ENCODE results near the gene DAAM2.
A peak's percentile ranks its signal among the peaks of the same experiment; 100 is the strongest.

Gene DAAM2

DNA sequence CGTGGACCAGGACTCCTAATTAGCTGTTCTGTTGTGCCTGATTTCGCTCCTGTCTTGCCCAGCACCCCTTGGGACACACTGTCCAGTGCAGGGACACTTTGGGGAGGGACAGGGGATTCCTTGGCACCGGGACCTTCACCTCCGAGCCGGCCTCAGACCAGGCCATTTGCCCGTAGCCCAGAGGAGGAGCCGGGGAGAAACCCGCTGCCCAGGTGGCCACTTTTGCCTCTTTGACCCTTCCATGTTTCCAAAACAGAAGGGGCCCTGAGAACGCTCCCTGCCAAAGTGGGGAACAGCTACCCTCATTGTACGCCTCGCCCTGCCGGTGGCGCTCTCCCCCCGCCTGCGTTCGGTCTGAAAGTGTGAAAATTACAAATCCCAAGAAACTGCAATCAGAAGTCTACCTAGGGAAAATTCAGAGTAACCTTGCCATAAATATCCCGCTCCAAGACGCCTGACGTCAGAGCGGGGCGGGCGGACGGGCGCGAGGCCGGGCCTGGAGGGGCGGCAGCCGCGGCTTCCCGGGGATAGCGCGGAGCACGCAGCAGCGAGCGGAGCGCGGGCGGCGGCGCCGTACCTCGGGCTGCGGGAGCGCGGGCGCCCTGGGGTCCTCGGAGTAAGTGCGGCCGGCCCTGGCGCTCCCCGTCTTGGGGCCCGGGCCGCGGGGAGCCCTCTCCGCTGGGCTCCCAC, at the start of gene DAAM2:
TSS of gene DAAM2 (plus strand) at position 527 of the 690 bp plus-strand sequence. CDS start 63,927 bp downstream, outside the sequence.
- peak; percentile 88 for DNase-seq (ENCODE audit: low spot score)

DNA sequence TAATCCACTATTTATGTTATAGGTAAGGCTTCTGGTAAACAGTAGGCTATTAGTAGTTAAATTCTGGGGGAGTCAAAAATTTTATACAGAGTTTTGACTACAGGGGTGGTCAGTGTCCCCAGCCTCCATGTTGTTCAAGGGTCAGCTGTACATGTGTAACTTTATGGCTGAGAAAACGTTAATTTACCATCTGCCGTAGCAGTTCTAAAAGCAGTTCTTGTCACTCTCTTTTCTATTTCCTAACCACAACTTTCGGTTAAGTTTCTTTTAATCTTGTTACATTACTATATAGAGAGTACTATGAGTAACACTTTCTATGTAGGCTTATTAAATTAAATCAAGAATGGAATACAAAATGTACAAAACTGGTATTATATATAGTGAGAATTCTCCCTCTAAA, 45.4 kb upstream of the DAAM2 start:
- DNase-seq (ENCODE audit: low spot score): no peak

DNA sequence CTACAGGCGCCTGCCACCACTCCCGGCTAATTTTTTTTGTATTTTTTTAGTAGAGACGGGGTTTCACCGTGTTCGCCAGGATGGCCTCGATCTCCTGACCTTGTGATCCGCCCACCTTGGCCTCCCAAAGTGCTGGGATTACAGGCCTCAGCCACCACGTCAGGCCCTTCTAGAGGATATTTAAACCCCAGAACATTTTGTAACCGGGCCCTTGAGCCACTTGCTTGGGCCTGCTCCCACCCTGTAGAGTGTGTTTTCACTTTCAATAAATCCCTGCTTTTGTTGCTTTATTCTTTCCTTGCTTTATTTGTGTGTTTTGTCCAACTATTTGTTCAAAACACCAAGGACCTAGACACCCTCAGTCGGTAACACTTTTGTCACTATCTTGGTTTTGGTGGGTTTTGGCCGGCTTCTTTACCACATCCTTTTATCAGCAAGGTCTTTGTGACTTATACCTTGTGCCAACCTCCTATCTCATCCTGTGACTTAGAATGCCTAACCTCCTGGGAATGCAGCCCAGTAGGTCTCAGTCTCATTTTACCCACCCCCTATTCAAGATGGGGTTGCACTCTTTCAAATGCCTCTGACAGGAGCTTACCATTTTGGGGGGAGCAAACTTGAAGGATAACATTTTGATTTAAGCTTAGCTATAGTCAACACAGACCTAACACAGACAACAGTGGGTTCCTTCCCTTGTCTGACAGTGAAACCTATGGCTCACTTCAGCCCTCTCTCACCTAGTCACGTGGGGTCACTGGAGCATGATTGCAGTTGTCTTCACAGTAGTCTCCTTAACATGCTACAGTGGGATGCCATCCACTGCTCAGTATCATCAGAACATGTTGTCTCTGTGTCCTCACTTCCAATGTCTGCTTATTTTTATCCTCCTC, 39.1 kb upstream of the DAAM2 start:
- DNase-seq (ENCODE audit: low spot score): no peak

DNA sequence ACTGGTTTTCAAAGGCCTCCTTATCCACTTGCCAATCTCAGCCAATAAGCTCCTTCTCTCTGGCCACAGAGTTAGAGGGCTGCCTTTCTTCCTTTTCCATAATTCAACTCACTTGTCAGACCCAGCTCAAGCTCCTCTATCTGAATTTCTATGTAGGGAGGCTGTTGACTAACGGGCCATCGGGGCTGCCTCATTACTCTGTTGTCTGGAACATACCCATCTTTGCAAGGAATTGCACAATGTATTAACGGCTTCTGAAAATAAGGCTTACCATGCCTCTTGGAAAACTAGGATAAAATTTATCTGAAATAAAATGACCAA, 38.5 kb upstream of the DAAM2 start:
- DNase-seq (ENCODE audit: low spot score): peak; percentile 58

DNA sequence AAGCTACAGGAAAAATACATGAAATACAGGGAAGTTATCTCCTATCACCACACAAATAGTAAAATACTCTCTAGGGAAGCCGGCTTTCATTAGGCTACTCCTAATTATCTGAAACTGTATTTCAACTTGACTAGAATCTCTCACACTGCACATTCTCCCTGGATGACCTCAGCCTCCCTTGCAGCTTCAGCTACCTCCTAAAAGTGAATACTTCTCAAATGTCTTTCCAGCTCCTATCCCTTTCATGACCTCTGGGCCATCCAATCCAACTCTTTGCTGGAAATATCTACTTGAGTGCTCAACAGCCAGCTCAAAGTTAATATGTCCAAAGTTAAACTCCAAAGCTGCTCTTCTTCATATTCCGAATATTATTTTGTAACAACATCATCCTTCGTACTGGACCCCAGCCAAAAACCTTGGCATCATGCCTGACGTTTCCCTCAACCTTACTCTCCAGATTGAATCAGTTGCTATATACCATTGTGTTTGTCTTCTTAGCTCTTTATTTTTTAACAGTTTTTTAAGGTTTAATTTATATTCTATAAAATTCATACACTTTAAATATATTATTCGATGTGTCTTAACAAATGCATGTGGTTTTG, 37.6 kb upstream of the DAAM2 start:
- no peak for DNase-seq (ENCODE audit: low spot score)

DNA sequence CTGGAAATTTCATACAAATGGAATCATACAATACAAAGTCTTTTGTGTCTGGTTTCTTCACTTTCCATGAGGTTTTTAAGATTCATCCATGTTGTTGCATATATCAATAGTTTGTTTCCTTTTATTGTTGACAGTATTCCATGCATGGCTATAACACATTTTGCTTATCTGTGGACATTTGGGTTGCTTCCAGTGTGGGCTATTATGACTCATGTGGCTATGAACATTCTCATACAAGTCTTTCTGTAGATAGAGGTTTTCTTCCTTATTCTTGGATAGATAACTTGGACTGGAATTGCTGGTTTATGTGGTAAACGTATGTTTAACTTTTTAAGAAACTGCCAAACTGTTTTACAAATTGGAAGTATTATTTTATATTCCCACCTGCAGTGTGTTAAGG, 36.9 kb upstream of the DAAM2 start:
- no peak for DNase-seq (ENCODE audit: low spot score)

DNA sequence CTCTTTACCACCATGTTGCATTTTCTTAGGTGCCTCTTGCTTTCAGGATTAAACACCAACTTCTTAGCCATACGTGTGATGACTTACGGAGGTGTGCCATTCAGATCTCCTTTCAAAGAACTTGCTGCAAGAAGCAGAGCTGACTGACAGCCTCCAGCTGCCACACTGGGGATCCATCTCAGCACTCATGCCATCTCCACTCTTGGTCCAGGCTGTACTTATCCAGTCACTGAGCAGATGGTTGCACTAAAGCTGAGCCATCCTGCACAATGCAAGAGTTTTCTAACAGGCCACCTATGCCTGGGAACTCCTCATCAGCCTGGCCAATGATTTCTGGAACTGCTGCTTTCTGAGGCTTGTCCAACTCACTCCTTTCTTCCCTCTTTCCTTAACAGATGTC, 35.6 kb upstream of the DAAM2 start:
- no peak for DNase-seq (ENCODE audit: low spot score)

DNA sequence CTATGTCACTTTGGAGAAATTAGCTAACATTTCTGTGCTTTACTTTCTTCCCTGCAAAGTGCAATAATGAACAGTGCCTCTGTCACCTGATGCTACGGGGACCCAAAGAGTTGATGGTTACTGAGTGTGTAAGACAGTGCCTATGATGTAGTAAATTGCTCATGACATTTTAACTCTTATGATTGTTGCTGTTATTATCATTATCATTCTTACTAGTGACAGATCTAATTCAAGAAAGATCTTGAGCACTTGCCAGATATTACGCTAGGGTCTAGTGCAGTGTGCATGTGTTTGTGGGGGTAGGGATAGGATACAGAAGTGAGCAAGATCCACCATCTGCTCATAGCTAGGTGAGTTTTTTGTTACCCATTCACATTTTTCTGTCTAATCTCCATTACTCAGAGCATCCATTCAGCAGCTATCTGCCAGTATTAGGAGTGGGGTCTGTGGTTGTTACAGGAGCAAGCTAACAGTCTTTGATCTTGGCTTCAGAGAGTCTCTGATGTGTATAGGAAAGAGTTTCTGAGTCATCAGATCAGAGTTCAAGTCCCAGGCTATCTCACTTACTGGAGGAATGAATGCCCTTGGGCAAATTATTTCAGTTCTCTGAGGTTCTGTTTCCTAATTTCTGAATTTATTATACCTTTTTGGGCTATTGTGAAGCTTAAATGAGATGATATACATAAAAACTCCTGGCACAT, 33.1 kb upstream of the DAAM2 start:
- no peak for DNase-seq (ENCODE audit: low spot score)

DNA sequence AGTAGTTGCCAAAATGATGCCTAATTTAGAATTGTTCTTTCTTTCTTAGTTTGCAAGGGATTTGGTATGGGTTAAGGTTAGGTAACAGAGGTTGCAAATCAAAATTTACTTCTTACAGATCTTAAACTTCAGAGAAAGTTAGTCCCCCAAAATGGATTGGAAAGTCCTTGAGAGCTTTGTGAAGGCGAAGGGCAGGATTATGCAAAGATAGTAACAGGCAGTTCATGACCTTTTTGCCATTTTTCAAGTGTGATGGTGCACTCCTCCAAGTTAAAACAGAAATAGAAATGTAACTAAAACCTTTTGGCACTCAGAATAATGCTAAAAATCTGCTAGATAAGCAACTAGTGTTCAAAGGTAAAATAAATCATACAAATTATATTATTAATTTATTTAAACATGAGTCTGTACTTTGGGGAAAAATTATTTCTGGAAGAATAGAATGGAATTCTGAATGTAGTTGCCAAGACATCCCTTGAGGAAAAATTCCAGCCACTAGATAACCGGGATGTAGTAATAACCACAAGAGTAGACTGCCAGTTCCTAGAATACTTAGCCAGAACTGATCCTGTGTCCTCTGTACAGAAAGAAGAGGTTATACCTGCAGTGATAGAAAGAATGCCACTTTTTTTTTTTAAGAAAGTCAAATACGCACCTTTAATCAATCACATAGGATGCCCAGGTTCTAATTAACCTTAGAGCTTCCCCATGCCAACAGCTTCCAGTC, 31.8 kb upstream of the DAAM2 start:
- DNase-seq (ENCODE audit: low spot score): no peak

DNA sequence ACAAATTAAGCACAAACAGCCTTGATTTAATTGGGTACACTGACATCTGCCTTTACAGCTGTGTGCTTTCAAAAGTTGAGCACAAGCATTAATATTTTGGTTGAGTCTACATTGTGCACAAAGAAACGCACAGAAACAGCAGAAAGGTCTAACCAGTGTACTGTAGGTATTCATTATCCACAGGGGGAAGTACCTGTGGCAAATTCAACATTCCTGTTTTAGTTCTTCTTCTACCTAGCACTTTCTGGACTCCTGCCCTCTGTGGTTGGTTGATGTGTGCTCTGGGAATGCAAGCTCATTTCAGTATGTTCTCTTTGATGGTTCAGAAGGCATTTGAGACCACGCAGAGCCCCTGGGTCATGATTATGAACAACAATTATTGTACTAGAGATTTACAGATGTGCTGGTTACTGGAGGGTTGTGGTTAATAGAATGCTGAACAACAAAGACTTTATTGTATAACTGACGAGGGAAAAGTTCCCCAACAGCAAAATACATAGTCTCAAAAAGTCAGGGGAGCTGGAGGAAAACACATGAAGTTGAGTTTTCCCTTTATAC, 26.6 kb upstream of the DAAM2 start:
- no peak for DNase-seq (ENCODE audit: low spot score)

DNA sequence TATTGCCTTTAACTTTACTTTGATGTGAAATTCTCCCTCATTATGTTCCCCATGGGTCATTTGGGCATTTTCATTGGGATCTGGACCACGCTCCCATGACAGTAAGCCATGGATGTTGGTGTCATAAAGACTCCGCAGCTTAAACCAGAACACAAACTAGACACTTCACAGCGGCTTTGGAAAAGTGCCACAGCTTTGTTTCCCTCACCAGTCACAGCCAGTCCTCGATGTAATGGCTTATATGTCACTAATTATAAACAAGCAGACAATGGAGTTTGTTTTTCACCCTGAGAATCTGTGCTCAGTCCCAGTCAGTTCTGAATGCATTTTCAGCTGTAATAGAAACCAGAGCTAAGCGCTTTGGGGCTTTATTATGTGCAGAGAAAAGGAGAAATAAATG, 23.2 kb upstream of the DAAM2 start:
- DNase-seq (ENCODE audit: low spot score): no peak

DNA sequence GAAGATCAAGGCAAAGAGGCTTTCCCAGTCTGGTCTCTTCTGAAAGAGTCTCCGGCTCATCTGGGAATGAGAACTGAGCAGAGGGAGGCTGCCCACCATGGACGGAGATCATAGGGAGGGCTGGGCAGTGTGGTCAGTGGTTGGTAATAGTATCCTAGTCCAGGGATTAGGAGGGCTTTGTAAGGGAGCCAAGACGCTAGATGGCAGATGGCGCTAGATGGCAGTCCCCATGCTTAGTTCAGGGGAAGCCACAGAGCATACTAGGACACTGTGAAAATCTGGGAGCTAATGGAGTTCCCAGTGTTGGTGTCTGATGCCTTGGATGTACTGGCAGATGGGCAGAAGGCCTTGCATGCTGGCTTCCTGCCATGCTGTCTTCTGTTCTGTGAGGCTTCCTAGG, 21.7 kb upstream of the DAAM2 start:
- no peak for DNase-seq (ENCODE audit: low spot score)

DNA sequence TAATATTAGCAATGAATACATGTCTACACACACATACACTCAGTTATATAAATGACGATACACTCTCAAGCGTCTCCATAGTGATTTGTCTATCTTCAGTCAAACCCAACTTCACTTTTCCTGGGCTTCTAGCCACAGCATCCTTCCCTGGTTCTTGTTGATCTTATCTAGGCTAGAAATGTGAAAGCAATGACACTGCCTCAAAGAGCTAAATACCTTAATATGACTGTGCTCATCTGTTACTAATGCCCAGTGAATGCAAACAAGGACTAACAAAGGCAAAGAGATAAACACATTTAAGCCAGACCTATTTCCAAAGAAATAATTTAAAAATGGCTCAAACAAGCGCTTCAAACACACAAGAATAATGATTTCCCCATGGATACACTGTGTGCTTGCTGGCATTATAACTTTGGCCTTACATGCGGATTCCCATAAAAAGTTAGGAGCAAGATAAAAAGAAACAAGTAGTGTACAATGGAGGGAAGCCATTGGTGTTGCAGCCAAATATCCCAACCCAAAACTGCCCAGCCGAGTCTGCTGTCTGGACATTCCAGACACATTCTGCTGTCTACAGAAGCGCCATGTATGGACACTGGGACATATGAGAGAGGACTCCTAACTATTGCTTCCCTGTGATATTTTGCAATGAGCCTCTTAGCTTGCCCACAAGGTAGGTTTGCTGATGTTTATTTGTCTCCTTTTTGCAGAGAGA, 19.5 kb upstream of the DAAM2 start:
- peak; percentile 65 for DNase-seq (ENCODE audit: low spot score)

DNA sequence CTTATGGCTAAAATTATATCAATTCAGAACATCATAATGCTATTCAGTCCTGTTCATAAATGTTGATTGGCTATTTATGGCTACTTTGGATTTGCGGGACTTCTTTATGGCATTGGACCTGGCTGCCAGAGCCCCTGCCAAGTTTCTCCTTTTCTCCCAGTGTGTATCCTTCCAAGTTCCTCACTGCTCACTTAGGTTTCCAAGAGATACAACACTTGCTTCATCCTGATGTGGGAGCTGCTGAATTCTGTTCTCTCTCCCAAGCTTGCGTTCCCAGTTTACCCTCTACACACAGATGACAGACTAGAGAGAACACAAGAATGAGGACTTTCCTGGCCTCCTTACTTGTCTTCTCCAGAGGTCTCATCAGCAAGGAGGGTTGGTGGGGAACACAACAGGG, 18.4 kb upstream of the DAAM2 start:
- DNase-seq (ENCODE audit: low spot score): no peak

DNA sequence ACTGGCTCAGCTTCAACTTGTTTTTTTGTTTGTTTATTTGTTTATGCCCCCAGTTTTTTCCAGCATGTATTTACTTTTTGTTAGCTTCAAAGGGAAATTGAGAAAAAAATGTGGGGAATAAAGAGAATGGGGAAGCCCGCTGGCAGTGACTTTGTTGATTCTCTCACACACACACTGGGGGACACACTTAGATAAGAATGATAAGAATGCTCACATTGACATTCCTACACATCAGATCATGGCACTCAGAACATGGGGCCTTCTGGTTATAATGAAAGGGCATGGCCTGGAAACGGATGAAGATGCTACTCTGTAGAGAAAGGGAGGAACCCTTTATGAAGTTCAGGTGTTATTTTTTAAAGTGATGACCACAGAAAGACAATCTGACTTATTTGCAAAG, 15.6 kb upstream of the DAAM2 start:
- no peak for DNase-seq (ENCODE audit: low spot score)

DNA sequence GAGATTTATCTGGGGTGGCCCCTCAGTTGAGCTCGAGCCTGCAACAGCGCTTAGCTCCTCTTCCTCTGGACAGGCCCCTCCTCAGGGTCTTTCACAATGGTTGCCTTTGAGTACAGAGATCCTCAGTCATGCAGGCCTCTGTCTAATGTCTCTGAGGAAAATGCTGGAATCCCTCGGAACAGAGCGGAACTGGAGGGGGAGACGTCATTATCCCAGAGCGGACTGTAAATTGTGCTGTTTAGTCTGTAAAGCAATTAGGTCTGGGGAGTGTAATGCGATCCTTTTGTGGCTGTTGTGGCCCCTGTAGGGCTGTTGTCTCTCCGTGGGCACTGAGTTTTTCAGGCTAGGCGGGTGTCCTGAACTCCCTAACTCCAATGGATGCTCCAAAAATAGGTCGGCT, 15.0 kb upstream of the DAAM2 start:
- DNase-seq (ENCODE audit: low spot score): no peak

DNA sequence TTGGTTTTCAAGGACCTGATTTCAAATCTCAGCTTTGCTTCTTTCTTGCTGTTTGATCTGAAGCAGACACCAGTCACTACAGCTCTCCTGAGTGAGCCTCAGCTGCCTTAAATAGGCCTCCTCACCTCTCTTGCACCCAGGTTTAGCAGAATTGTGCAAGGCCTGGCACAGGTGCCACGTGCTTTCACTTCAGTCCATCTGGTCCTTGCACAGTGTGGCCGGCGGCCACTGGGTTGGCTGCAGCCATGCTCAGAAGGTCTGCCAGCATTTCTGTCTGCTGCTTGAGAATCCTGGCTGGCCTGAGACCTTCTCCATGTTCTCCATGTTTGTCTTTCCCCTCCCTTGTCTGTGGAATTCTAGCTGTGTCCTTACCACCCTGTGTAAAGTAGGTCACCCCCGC, 14.5 kb upstream of the DAAM2 start:
- DNase-seq (ENCODE audit: low spot score): no peak

DNA sequence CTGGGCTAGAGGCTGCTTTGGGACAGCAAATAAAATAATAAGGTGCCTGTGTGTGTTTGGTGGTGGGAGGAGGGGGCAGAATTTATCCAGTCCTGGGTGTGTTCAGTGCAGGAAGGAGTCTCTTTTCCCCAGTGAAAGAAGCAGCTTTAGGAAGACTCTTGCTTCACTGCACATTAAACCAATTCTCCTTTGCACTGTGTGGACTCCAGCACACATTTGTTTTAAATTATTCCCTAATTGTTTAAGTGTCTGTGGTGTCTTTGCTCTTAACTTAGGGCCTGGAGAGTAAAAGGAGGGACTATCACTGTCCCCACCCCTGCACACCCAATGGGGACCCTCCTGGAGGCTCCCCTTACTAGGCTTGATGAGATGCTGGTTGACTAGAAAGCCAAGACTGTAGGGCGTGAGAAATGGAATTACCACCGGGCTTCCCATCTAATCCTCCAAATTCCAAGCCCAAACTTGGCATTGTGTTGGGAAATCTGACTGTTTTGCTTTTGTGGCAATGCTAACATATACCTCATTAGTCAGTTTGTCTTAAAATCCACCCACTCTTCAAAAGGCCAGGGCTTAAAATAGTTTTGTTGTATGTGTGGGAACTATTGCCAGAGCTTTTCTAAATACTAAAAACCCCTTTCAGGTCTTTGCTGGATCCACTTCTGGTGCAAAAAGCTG, 13.5 kb upstream of the DAAM2 start:
- DNase-seq (ENCODE audit: low spot score): peak; percentile 52

DNA sequence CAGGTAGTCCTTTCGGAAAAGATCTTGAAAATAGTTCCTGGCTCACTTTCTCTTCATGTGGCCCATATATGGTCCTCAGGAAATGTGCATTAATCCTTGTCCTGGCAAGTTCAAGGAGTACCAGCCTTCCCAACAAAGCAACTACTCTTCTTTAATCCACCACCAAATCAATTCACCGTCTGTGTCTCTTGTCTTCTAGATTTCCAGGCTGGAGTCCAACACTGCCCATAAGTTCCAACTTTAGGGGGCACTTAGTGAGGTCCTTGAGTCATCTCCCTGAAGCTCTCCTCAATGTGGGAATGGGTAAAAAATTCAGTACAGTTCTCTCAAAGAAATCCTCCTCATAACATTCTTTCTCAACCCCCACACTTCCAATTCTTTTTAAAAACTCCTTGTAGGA, 6.9 kb upstream of the DAAM2 start:
- no peak for DNase-seq (ENCODE audit: low spot score)

DNA sequence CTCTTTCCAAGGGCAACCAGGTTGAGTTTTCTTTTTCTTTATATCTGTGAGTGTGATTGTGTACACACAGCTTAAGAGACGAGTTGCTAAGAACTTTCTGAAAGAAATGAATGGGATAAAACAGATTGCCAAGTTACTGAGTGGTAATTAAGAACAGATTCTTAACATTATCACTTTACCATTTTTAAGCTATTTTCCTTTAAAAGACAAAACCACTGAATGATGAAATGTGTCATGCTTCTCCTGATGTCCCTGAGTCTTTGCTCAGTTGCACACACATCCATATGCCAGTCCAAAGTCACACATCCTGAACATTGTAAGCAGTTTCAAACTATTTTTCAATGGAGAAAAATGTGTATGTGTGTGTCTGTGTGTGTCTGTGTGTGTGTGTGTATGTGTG, 5.5 kb upstream of the DAAM2 start:
- DNase-seq (ENCODE audit: low spot score): no peak

Data from AG20443 (cell line).